IPS DF 4.7 (cell line): ENCODE data around the gene PDE4D.
"Not testable (repeated sequence)": the region's sequence is repeated elsewhere in the genome, so short reads cannot be mapped to it uniquely, and the experiment has no call there.

ENCODE experiments used
- DNase-seq: peaks from one replicate; pipeline ENCODE4 v3.0.0-alpha.2; 2013; ENCODE audit warnings: low spot score; ENCODE audit errors: extremely low read depth

PDE4D gene

DNA sequence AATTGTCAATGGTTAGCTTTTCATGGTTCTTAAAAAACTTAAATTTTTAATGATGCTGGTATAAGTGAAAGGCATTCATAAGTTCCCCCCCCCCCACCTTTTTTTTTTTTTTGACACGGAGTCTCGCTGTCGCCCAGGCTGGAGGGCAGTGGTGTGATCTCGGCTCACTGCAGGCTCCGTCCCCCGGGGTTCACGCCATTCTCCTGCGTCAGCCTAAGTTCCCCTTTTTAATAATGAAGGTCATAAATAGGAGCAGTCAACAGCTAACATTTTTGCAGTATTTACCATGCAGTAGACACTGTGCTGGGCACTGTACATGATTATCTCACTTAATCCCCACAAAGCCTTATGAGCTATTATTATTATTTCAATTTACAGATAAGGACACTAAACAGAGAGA, 556.3 kb downstream of the PDE4D start:
- no peak for DNase-seq

DNA sequence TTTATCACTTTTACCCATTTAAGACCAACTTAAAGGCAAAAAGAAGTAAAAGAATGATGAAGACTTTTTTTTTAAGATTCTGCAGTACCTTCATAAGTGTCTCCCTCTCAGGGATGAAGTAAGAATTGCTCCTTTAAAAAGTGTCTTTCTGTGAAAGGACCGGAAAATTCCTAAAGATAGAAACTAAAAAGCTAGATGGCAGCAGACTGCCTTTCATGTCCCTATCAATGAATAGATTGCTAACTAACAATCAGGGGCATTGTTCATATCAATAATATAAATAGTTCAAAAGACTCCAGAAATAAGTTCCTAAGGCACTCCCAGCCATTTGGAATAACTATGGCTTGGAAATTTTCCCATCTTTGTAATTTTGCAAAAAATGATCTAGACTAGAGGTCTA, 558.0 kb downstream of the PDE4D start:
- no peak for DNase-seq

DNA sequence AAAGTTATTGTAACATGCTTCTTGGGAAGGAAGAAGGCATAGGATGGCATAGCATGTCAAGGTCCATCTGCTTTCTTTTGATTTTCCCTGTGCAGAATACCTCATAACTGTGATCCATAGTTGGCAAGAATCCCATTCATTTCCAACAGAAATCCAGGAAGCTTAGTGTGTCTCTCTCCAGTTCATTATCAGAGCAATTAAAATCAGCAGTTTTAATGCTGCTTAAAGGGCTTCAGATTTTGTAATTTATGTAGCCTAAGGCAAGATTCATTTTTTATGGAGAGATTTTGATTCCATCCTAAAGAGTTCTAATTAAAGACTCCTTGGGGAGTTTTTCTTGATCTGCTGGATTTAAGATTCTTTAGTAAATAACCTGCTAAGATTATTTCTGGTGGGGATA, 560.1 kb downstream of the PDE4D start:
- DNase-seq: no peak

DNA sequence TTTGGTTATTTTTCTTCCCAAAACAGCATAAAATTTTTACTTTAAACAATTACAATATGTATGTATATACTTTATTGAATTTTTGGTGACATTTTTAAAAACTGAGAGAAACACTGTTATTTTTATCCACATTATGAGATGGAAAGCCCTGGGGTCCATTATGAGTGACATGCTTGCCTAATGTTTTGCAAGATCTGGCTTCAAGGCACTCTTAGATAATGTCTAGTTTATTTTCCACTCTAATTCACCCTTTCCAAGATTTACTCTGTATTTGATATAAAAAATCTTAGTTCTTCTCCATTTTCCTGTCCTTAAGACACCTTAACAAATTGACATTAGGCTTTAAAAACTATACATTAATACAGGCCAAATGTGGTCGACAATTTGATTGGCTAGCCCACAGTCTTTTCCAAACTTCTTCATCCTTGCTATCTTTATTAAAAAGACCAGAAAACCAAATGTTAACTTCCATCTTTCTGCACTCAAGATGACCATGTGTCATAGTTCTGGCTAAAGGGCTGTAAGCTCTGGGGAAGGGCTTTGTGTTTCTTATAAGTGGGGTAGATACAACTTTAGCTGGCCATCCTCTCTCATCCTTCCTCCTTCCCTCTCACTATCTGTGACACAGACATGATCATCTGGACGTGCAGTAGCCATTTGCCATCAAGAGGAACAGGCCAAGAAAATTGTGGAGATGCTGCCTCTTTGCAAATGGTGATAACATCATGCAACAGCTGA, 561.1 kb downstream of the PDE4D start:
- DNase-seq: no peak

DNA sequence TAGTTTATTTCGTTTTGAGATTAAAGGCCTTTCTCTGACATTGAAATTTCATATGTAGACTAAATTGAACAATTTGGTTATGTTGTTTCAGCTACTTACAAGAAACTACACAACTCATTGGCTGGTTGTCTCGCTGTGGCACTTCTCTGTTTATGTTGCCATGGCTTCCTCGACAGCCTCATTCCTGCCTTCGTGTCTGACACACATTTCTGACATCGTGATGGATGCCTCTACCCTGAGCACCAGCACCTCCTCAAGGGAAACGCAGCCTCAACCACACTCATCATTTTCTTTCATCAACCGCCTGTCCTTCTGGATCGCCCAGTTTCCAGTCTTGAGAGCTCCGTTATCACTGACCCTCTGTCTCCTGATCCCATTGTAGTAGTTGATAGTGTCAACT, 562.8 kb downstream of the PDE4D start:
- no peak for DNase-seq

DNA sequence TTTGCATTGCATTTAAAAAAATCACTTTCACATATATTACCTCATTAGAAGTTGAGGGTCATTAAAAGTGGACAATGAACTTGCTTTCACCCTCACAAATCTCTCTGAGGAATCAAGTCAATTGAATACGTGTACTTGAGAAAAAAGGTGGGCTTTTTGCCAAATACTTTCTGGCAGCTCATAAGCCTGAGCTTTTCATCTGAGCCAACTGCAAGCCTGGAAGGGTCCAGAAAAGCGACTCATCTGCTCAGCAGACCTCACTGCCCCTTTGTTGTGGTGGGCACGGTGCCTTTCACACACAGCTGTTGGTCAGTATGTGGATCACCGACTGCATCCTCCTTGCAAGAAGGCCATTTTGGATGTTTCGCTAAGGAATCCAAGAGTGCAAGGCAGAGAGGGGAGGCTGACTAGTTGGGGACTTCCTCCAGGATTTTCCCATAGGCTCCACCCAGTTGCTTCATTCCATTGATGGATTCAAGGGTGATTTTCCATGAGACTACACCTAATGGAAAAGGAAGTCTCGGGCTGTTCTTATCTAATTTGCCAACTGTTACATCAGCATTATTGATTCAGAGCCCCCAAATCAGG, 564.7 kb downstream of the PDE4D start:
- DNase-seq: no peak

DNA sequence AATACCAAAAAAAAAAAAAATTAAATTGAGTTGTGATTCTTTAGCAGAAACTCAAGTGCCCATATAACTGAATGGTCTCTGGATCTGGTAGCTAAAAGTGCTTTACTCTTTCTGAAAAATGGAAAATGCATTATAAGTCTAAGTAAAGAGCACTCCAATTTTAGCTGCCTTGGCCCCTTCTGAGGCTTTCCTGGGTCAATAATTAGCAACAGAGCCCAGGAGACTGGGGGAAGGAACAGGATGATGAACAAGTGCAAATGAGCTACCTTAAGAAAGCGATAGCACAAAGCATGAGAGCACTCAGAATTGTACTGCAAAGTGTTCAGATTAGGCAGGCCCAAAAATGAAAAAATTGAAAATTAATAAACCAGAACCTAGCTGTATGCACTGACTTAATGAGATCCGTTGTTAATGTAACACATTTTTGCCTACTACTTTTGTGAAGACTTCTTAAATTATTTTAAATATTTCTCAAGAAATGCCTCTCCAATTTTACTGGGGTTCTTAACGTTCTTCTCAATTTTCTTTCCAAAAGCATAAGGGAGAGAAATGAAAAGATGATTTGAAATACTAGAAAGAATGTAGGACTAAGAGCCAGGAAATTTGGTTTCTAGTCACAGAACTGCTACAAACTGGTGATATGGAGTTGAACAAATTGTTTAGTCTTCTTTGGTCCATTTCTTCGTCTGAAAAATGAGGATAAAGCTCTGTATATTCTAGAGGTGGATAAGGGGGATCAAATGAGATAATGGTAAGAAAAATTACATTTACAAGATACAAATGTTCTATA, 566.1 kb downstream of the PDE4D start:
- DNase-seq: no peak

DNA sequence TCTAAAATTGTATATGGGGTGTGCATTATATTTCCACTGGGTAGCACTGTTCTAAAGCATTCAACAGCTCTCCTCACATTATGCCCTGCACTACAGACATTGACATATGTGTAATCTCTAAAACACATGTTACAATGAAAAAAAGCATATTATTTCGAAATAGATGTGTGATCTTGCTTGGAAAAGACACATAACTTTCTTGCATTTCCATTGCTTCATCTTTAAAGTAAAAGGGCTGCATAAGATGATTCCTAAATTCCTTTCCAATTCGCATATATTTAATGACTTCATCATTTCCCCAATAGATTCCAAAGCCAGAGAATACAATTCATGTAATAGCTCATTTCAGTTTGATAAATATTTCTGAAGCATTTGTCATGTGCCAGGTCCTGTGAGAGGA, 566.9 kb downstream of the PDE4D start:
- no peak for DNase-seq

DNA sequence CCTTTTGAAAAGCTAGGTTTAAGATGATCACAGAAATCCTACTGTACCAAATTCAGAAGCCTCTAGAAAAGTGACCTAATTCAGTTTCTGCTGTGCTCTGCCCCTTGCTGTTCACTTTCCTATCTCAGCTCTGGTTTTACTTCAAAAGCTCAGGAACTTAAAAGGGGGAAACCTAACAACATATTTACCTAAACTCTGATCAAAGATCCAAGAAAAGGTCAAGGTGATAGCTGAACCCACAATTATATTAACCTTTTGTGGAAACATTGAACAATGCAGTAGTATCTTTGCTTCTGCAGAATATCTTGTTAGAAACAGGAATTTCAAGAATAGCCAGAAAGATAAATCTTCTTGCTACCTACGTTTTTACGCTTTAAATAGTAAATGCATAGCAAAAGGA, 568.5 kb downstream of the PDE4D start:
- no peak for DNase-seq

DNA sequence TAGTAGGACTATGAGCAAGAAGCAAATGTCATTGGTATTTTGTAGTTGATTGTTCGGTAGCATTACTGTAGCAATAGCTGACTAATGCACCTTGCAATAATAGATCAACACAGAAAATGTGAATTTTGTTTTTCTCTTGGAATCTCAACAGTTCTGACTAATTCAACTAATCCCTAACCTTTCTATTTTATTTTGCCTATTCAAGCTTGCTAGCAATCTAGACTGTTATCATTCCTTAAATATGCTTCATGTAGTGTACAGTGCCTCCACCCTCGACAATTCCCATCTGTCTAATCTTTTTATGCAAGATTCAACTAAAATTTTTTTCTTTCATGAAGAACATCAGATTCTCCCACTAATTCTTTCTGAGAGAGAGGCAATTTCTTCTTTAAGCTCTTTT, 570.6 kb downstream of the PDE4D start:
- no peak for DNase-seq

DNA sequence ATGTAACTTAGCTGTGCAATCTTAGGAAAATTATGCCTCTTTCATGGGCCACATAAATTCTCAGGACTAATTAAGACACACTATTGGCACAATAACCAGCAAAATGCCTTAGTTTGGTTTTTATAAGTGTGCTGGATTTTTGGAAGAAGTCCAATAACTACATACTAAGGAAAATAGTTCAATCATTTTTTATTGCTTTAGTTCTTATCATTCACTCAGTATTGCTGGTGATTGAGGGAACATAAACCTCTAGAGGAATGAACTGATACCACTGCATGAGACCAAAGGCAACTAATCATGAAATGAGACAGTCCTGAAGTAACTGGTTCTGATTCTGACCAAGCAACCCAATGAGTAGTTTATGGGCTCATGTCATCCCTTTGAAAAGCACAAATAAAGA, 571.5 kb downstream of the PDE4D start:
- no peak for DNase-seq

DNA sequence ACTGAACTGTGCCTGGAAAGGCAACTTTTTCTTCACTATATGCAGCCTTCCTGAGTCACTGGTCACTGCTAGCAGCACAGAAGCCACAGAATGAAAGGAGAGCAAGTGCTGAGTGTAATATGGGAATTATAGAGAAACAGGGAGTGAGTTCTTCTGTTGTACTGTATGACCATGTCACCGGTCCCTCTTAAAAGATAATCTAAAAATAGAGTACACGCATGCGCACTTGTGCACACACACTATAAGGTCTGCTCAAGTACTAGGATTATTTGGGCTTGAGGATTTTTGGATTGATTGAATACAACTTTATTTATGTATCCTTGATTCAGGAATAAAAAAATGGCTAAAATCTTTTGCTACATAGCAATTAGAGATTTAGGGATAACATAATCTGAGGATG, 571.9 kb downstream of the PDE4D start:
- DNase-seq: no peak

DNA sequence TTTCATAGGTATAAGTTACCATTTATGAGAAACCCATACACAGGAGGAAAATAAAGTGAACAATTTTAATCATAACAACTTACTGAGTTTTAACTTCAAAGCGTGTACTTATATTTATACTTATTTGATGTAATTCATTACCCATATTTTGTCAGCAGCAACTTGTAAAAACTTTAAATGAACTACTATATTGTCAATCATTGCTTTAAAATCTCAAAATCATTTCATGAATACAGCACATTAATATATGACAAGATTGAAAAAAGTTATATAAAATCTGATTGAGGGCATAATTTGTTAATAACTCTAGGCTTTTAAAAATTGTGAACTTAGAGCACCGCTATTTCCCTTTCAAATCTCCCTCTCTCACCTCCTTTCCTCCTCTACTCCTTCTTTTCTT, 573.1 kb downstream of the PDE4D start:
- no peak for DNase-seq

DNA sequence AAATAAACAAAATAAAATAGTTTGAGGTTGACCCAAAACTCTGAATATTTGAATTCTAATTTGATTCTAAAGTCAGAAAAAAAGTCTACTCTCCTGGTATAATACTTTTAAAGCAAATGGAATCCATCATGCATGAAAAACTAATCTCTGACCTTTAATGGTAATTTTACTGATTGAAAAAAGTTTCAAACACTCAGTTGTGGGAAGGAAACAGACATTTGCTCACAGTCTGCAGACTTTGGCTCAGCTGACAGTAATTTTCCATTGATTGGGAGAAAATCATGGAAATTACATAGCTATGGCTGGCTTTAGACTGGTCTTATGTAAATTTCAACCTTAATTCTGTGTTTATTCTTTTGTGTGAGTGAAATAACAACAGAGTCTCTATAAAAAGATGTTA, 574.3 kb downstream of the PDE4D start:
- no peak for DNase-seq

DNA sequence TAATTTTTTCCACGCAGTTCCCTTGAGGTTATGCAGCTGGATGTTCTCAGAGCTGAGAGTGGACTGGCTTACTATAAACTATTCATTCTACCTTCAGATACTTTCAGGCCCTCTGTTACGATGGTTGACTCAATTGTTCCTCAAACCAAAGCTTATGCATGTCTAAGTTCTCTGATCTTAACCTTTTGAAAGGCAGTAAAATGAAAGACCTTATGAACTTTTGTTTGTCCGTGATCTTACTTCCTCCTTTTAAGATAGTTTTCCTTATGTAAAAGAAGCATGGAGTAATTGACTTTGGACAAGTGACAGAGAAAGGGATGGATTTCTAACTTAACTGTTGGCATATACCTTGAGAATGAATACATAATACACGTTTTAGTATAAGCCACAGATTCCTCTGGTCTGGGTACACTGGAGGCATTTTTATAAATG, 575.7 kb downstream of the PDE4D start:
- no peak for DNase-seq

DNA sequence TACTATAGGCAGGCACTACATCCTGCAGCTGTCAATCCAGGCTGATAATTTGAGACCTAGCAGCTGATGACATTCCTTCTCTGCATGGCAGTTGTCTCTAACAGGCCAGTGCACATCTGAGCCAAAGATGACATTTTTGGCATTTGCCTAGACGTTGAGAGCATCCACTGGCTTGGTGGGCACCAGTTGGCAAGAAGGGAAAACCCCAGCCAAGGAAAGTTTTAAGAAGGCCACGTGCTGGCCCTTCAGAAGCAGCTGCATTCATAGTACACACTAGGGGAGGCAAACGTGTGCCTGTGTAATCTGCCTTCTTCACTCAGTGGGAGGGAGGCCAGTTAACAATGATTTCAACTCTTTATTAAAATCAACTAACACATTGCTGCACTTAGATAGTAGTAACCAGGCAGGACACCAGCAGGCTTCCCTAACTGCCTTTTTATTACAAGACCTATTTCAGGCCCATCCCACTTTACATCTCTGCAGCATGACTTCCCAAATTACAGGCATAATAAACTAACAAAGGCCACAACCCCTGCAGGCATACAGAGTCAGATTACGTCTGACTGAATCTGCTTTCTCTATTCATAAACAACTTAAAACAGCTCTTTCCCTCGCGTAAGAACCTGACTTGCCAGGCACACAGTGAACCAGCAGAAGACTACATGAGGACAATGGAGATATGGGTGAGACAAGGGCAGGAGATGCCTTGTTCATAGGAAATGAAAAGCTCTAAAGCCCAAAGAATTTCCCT, 576.3 kb downstream of the PDE4D start:
- DNase-seq: no peak

DNA sequence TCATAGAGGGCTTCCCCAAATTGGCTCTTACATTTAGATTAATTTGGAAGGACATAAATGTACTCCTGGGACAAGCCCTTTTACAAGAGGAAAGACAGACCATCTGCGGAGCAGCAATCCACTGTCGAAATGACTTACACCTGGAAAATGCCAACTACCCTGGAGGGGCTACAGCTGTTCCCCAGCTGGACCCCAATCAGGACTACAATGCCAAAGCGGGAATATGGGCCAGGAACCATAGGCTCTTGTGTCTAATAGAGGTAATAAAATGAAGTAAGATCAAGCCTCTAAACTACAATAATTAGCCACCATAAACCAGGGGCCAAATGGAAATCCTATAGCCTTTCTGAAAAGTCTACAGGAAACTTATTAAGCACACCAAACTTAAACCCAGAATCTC, 581.3 kb downstream of the PDE4D start:
- DNase-seq: no peak

DNA sequence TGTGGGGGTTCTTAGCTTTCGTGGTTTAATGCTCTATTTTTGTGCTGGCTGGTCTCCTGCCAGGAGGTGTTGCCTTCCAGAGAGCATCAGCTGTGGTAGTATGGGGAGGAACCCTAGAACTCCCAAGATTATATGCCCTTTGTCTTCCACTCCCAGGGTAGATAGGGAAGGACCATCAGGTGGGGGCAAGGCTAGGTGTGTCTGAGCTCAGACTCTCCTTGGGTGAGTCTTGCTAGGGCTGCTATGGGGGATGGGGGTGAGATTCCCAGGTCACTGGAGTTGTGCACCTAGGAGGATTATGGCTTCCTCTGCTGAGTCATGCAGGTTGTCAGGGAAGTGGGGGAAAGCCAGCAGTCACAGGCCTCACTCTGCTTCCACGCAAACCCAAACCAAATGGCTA, 584.8 kb downstream of the PDE4D start:
- DNase-seq: not testable (repeated sequence)

DNA sequence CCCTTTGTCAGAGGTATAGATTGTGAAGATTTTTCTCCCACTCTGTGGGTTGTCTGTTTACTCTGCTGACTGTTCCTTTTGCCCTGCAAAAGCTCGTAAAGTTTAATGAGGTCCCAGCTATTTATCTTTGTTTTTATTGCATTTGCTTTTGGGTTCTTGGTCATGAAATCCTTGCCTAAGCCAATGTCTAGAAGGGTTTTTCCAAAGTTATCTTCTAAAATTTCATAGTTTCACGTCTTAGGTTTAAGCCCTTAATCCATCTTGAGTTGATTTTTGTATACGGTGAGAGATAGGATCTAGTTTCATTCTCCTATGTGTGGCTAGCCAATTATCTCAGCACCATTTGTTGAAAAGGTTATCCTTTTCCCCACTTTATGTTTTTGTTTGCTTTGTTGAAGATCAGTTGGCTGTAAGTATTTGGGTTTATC, 590.2 kb downstream of the PDE4D start:
- not testable (repeated sequence) for DNase-seq

DNA sequence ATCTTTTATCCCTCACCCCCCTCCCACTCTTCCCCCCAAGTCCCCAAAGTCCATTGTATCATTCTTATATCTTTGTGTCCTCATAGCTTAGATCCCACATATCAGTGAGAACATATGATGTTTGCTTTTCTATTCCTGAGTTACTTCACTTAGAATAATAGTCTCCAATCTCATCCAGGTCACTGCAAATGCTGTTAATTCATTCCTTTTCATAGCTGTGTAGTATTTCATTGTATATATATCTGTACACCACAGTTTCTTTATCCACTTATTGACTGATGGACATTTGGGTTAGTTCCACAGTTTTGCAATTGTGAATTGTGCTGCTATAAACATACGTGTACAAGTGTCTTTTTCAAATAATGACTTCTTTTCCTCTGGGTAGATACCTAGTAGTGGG, 591.0 kb downstream of the PDE4D start:
- DNase-seq: not testable (repeated sequence)

DNA sequence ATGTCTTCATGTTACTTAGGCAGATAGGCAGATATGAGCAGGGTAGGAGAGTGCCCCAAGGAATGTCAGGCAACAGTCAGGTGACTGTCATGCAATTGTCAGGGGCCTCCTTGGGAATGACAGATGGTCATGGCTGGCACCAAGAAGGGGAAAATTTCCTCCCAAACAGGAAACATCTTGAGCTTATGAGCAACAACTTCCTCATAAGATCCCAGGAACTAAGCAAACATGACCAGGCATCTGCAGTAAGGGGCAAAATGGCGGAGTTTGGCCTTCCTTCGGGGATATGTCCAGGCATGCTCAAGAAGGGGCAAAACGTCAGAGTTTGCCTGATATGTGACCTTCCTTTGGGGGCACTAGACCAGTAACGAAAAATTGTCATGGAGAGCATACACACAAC, 591.8 kb downstream of the PDE4D start:
- DNase-seq: no peak

DNA sequence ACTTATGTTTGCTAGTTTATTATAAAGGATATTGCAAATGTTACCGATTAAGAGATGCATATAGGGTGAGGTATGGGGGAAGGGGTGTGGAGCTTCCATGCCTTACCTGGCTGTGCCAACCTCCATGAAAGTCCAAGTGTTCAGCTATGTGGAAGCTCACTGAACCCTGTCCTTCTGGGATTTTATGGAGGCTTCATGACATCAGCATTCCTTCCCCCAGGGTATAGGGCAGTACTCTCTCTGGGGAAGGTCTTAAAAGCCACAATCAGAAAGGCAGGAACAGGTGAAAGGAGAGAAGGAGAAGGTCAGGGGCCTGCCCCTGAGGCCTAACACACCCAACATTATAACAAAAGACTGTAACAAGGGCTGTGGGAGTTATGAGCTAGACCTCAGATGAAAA, 592.6 kb downstream of the PDE4D start:
- DNase-seq: no peak
